Right cardiac atrium (tissue), 5 donors: ENCODE data around the gene ANXA4. TPM values are rescaled to one million over a fixed set of nuclear protein-coding genes. Genes with fewer than 3 reads are reported as not detected.
"Not testable (repeated sequence)": the region's sequence is repeated elsewhere in the genome, so short reads cannot be mapped to it uniquely, and the experiment has no call there.

ENCODE experiments used
- ATAC-seq, 2 donors: fragments of 200-7000 bp; cut with Tn5 transposase; one replicate each; pipeline versions ENCODE4 v1.8.0 to v1.9.1; 2020; ENCODE audit warnings: moderate library complexity in 2 of 2, mild to moderate bottlenecking in 1 of 2
- DNase-seq, 3 donors: peaks; one replicate each; pipeline ENCODE4 v3.0.0-alpha.2; 2020
- H3K27ac ChIP-seq: one replicate; pipeline ENCODE4 v1.5.1; 2013; ENCODE audit warnings: mild to moderate bottlenecking, low read length, control low read depth, moderate library complexity
- H3K27me3 ChIP-seq: one replicate; pipeline ENCODE4 v1.6.1; 2013; ENCODE audit not compliant: control insufficient read depth, insufficient read depth
- H3K4me1 ChIP-seq: one replicate; pipeline ENCODE4 v1.6.1; 2013; ENCODE audit warnings: low read length; ENCODE audit not compliant: control insufficient read depth, insufficient read depth
- H3K4me3 ChIP-seq: one replicate; pipeline ENCODE4 v1.5.1; 2013; ENCODE audit warnings: low read length, control low read depth
- H3K9me3 ChIP-seq: one replicate; pipeline ENCODE4 v1.6.1; 2013; ENCODE audit warnings: low read length; ENCODE audit not compliant: control insufficient read depth
- whole genome bisulfite sequencing: extraction: QIAGEN DNeasy Blood & Tissue Kit; methylation state at CpG from one replicate; pipeline ENCODE4 v1.1.7; 2013; 5-methylcytosine and 5-hydroxymethylcytosine counted together
- intact Hi-C, 4 donors: fragments of 100-400 bp; cut with DNase I; formaldehyde crosslinking; loops; one replicate each; pipeline versions ENCODE4 v1.11.0 to v1.14.0; 2022 to 2023
- polyA plus RNA-seq: library from polyadenylated mRNA; stranded (reverse); fragments of 200-250 nt; gene quantifications from one replicate; pipeline ENCODE4 v1.2.3, GENCODE V29; 2013
- total RNA-seq, 4 donors: library from RNA; stranded (reverse); fragmentation: NEBNext Ultra II Directional; extraction: Animal tissue kit (Norgen Biotek cat#: 25700); gene quantifications; one replicate each; pipeline ENCODE4 v1.2.1, GENCODE V29; 2021
- donor health status: healthy with polysubstance abuse.
- donor health status: DM: no; HTN: yes; CAD: no.
- donor health status: DM: no; HTN: no; CAD: no.
- donor health status: DM: no; HTN: yes; CAD: no; lungs with severe emphysema.
- donor health status: DM: yes; HTN: yes; CAD: no.

ANXA4 gene
- total and polyA plus RNA-seq, 5 donors, result 15.4 to 43.7 (median 27.3) TPM

GRCh38 chr2:69811591-69811990, 69.7 kb downstream of the ANXA4 start:
- intact Hi-C loops, result loop anchor here in 1 of 4 donors (10.0 kb wide), 1 partner anchor 257 kb away; no protein-coding TSS in a partner anchor
- ATAC-seq (no peak), DNase-seq (no peak)
- Histone ChIP-seq H3K9me3 (no peaks in the 10 kb centered on the region), H3K27me3 (no peaks in the 10 kb centered on the region), H3K27ac (no peak overlapping the region), H3K4me1 (no peaks in the 10 kb centered on the region), H3K4me3 (no peak overlapping the region)
- WGBS, result 93% methylated on average over 3 of the region's 3 CpGs

GRCh38 chr2:69815717-69816116, 73.8 kb downstream of the ANXA4 start:
- 76% methylated on average over 1 of the region's 1 CpG for WGBS
- Histone ChIP-seq H3K27ac (no peak overlapping the region), H3K9me3 (no peaks in the 10 kb centered on the region), H3K27me3 (no peaks in the 10 kb centered on the region), H3K4me1 (no peaks in the 10 kb centered on the region), H3K4me3 (no peak overlapping the region)
- intact Hi-C loops, result loop anchor here in 3 of 4 donors (2.0 to 10.0 kb wide), 3 partner anchors 91 to 261 kb away; no protein-coding TSS in a partner anchor
- DNase-seq (no peak), ATAC-seq (no peak)

- DNase-seq, result peak in 2 of 3 donors; percentile 59 to 72
- no peaks in the 10 kb centered on the region for H3K4me1 ChIP-seq
- no peaks in the 10 kb centered on the region for H3K27me3 ChIP-seq
- no peak overlapping the region for H3K4me3 ChIP-seq
- intact Hi-C loops, result loop anchor here (1.0 to 10.0 kb wide), 4 partner anchors 92 to 262 kb away; no protein-coding TSS in a partner anchor
- WGBS, result 16% methylated on average over 3 of the region's 3 CpGs
- no peaks in the 10 kb centered on the region for H3K9me3 ChIP-seq
- H3K27ac ChIP-seq, result no peak overlapping the region
- ATAC-seq, result peak; percentile 60 to 68
These were observed 75.1 kb downstream of the ANXA4 start for GRCh38 chr2:69816923-69817542.

- H3K27ac ChIP-seq, result no peak overlapping the region
These were observed 76.0 kb downstream of the ANXA4 start for GRCh38 chr2:69817729-69818501.

GRCh38 chr2:69827796-69828540, 86.0 kb downstream of the ANXA4 start:
- H3K27me3 ChIP-seq, result no peaks in the 10 kb centered on the region
- whole genome bisulfite sequencing, result 80% methylated on average over 9 of the region's 9 CpGs
- no peaks in the 10 kb centered on the region for H3K9me3 ChIP-seq
- intact Hi-C loops, result no loop called here
- no peak overlapping the region for H3K4me3 ChIP-seq
- no peak for ATAC-seq
- no peak overlapping the region for H3K27ac ChIP-seq
- peak in 2 of 3 donors; percentile 24 to 40 for DNase-seq
- H3K4me1 ChIP-seq, result no peaks in the 10 kb centered on the region

More at GRCh38 chr2:69817729-69818501, 76.0 kb downstream of the ANXA4 start:
- Histone ChIP-seq H3K27me3 (no peaks in the 10 kb centered on the region), H3K4me1 (no peaks in the 10 kb centered on the region), H3K9me3 (no peaks in the 10 kb centered on the region), H3K4me3 (no peak overlapping the region)
- DNase-seq, result no peak
- intact Hi-C loops, result loop anchor here (1.0 to 10.0 kb wide), 4 partner anchors 93 to 263 kb away; no protein-coding TSS in a partner anchor
- ATAC-seq, result no peak
- WGBS, result 51% methylated on average over 4 of the region's 4 CpGs

- Histone ChIP-seq H3K27me3 (no peaks in the 10 kb centered on the region), H3K27ac (peak overlapping the region; percentile 94), H3K4me1 (no peaks in the 10 kb centered on the region), H3K9me3 (no peaks in the 10 kb centered on the region), H3K4me3 (peak overlapping the region; percentile 50)
- WGBS, result 10% methylated on average over 7 of the region's 7 CpGs
- DNase-seq (no peak), ATAC-seq (no peak)
- intact Hi-C loops, result no loop called here
These were observed 87.0 kb downstream of the ANXA4 start for GRCh38 chr2:69828938-69829255.

- peak within 1 kb of the TSS; percentile 94 for H3K27ac ChIP-seq
- no peaks in the 10 kb centered on the region for H3K27me3 ChIP-seq
- WGBS, result under 1% methylated on average over 74 of the region's 74 CpGs
- H3K4me1 ChIP-seq, result no peaks in the 10 kb centered on the region
- no peaks in the 10 kb centered on the region for H3K9me3 ChIP-seq
- ATAC-seq (peak; percentile 99), DNase-seq (peak; percentile 98 to 99 (median 99))
- intact Hi-C loops, result no loop called here
- peak within 1 kb of the TSS; percentile 55 for H3K4me3 ChIP-seq
These were observed 87.5 kb downstream of the ANXA4 start, which contains the start of gene GMCL1 for GRCh38 chr2:69829256-69830044. GMCL1 (plus strand) TSS chr2:69829660; CDS start chr2:69829893, 233 bp downstream.

GRCh38 chr2:69830045-69830905, 88.3 kb downstream of the ANXA4 start:
- ATAC-seq, result peak; percentile 36 to 46
- peak overlapping the region; percentile 55 for H3K4me3 ChIP-seq
- DNase-seq, result peak in 2 of 3 donors; percentile 27 to 68
- no peaks in the 10 kb centered on the region for H3K9me3 ChIP-seq
- under 1% methylated on average over 45 of the region's 45 CpGs for WGBS
- H3K4me1 ChIP-seq, result no peaks in the 10 kb centered on the region
- no peak overlapping the region for H3K27ac ChIP-seq
- no peaks in the 10 kb centered on the region for H3K27me3 ChIP-seq
- intact Hi-C loops, result no loop called here

GRCh38 chr2:69830906-69831241, 88.9 kb downstream of the ANXA4 start:
- WGBS, result 88% methylated on average over 13 of the region's 13 CpGs
- H3K4me1 ChIP-seq, DNase-seq, H3K9me3 ChIP-seq, intact Hi-C loops, H3K27ac ChIP-seq, ATAC-seq, H3K27me3 ChIP-seq: not testable (repeated sequence)
- H3K4me3 ChIP-seq, result peak overlapping the region; percentile 55
